ENCODE data around the gene MCF2L2.

DNA sequence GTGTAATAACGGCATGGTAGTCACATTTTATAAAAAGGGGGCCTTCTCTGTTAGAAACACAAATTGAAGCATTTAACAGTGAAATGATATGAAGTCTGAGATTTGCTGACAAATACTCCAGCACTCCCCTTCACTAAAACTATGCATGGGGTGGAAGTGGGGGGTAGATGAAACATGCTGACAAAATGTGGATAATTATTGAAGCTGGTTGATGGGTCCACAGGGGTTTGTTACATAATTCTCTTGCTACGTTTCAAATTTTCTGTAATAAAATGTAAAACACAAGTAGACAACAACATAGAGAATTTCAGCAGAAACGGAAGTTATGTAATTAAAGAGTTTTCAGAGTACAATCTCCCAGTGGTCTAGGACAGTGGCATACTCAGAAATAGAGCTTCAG lies 37.0 kb downstream of the MCF2L2 start:
- TF ChIP-seq, protein P1, sequence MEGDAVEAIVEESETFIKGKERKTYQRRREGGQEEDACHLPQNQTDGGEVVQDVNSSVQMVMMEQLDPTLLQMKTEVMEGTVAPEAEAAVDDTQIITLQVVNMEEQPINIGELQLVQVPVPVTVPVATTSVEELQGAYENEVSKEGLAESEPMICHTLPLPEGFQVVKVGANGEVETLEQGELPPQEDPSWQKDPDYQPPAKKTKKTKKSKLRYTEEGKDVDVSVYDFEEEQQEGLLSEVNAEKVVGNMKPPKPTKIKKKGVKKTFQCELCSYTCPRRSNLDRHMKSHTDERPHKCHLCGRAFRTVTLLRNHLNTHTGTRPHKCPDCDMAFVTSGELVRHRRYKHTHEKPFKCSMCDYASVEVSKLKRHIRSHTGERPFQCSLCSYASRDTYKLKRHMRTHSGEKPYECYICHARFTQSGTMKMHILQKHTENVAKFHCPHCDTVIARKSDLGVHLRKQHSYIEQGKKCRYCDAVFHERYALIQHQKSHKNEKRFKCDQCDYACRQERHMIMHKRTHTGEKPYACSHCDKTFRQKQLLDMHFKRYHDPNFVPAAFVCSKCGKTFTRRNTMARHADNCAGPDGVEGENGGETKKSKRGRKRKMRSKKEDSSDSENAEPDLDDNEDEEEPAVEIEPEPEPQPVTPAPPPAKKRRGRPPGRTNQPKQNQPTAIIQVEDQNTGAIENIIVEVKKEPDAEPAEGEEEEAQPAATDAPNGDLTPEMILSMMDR (IDR thresholded peaks at IDR 0.05) = no peak
- no peak for TF ChIP-seq POLR2A (IDR thresholded peaks at IDR 0.05)
